Measurements from ENCODE around the gene FCRL6. TPM values are rescaled to one million over a fixed set of nuclear protein-coding genes. Genes with fewer than 3 reads are reported as not detected.
A peak's percentile ranks its signal among the peaks of the same experiment; 100 is the strongest.

FCRL6 gene
- total and polyA plus RNA-seq, 7 experiments from 2014 or later, result 0.15 to 41.4 (median 0.43) TPM

DNA sequence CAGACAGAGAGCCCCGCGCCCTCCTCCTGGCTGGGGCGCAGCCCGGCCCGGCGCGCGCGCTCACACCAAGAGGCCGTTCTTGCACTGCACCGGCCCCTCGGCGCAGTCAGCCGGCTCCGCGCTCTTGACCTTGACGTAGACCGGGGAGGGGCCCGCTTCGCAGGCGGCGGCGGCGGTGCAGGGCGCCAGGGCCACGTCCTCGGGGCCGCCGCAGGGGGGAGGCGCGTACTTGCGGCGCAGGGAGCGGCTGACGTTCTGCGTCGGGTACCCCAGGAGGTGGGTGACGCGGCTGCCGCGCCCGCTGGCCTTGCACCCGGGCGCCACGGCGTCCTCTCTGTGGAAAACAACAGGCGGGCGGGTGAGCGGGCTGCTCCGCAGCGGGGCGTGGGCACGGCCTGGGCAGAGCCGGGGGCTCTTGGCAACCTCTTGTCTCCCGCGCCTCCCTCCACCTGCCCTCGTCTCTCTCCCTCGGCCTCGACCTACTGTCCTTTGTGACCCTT is 52.6 kb downstream of the FCRL6 start:
- Mint-ChIP-seq H3K4me1 (peaks cover 14 to 37% (median 23%) of the 10 kb centered on the region in 7 donors), H3K9me3 (peaks cover 0 to 1% (median 0%) of the 10 kb centered on the region in 11 donors), H3K4me3 (peak overlapping the region; percentile 80 to 96 (median 91)), H3K27ac (peak overlapping the region in 8 of 9 donors; percentile 67 to 94 (median 88)), H3K36me3 (peaks cover 0 to 1% (median 0%) of the 10 kb centered on the region in 5 donors), H3K27me3 (peaks cover 0 to 32% (median 0%) of the 10 kb centered on the region in 5 donors)
- Histone ChIP-seq H3K27me3 (ENCODE audit: control insufficient read depth in 2 of 2, insufficient read depth in 2 of 2, low read length in 2 of 2) (no peaks in the 10 kb centered on the region), H3K27ac (ENCODE audit: low read depth, low read length) (peak overlapping the region; percentile 75), H3K4me1 (ENCODE audit: control insufficient read depth in 2 of 2, insufficient read depth in 2 of 2, low read length in 2 of 2) (peaks cover 0 to 3% of the 10 kb centered on the region in 2 donors), H3K4me3 (ENCODE audit: low read length) (peak overlapping the region; percentile 69), H3K9me3 (ENCODE audit: control insufficient read depth in 2 of 3, low read length in 3 of 3) (no peaks in the 10 kb centered on the region), H3K36me3 (ENCODE audit: control insufficient read depth in 2 of 3, insufficient read depth in 3 of 3, low read length in 3 of 3) (no peaks in the 10 kb centered on the region)
- intact Hi-C loops (cut with micrococcal nuclease), result loop anchor here (1.0 to 5.0 kb wide), 6 partner anchors 37 to 93 kb away; partner anchors contain the start of genes DUSP23 (in 1 of the 2), IGSF9 (in 1 of the 2) and TAGLN2 (in 1 of the 2)
- ATAC-seq, result peak; percentile 91
- POLR2A ChIA-PET, result interaction anchor here (4.5 kb wide), 1 partner anchor 69 kb away, joined by 30 read pairs; the partner anchor contains the start of gene TAGLN2
- CTCF ChIA-PET, result interaction anchor here (0.6 to 1.3 kb wide), 2 partner anchors 36 to 72 kb away, joined by 3 to 5 read pairs; no protein-coding TSS in a partner anchor
- peak; percentile 53 to 72 (median 70) for DNase-seq

DNA sequence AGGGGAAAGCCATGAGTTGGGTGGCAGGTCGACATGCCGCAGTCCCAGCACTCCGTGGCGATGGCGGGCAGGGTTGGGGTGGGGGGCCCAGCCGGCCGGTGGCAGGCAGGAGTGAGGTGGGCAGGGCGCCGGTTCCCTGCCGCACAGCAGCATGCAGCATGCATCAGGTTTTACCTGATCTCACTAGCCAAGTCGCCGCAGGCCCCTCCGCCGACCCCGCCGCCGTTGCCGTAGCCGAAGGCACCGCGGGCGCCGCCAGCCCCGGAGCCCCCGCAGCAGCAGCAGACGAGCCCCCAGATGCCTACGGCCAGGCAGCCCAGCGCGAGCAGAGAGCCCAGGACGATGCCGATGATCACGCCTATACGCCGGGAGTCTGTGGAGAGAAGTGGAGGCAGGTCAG is 53.5 kb downstream of the FCRL6 start:
- DNase-seq, result no peak
- ChIA-PET POLR2A (interaction anchor here (4.5 kb wide), 1 partner anchor 68 kb away, joined by 30 read pairs; the partner anchor contains the start of gene TAGLN2), CTCF (no interaction called here)
- Histone ChIP-seq H3K9me3 (ENCODE audit: control insufficient read depth in 2 of 3, low read length in 3 of 3) (no peaks in the 10 kb centered on the region), H3K27me3 (ENCODE audit: control insufficient read depth in 2 of 2, insufficient read depth in 2 of 2, low read length in 2 of 2) (no peaks in the 10 kb centered on the region), H3K36me3 (ENCODE audit: control insufficient read depth in 2 of 3, insufficient read depth in 3 of 3, low read length in 3 of 3) (no peaks in the 10 kb centered on the region), H3K4me3 (ENCODE audit: low read length) (no peak overlapping the region), H3K27ac (ENCODE audit: low read depth, low read length) (no peak overlapping the region), H3K4me1 (ENCODE audit: control insufficient read depth in 2 of 2, insufficient read depth in 2 of 2, low read length in 2 of 2) (peaks cover 0 to 3% of the 10 kb centered on the region in 2 donors)
- intact Hi-C loops (cut with micrococcal nuclease), result loop anchor here in 1 of 2 donors (2.0 kb wide), 1 partner anchor 57 kb away; no protein-coding TSS in a partner anchor
- Mint-ChIP-seq H3K27me3 (peaks cover 0 to 30% (median 0%) of the 10 kb centered on the region in 5 donors), H3K4me3 (peak overlapping the region in 9 of 10 donors; percentile 48 to 96 (median 91)), H3K9me3 (peaks cover 0 to 1% (median 0%) of the 10 kb centered on the region in 11 donors), H3K4me1 (peaks cover 11 to 37% (median 23%) of the 10 kb centered on the region in 7 donors), H3K36me3 (peaks cover 0 to 1% (median 0%) of the 10 kb centered on the region in 5 donors), H3K27ac (peak overlapping the region in 5 of 9 donors; percentile 39 to 94 (median 85))
- no peak for ATAC-seq

DNA sequence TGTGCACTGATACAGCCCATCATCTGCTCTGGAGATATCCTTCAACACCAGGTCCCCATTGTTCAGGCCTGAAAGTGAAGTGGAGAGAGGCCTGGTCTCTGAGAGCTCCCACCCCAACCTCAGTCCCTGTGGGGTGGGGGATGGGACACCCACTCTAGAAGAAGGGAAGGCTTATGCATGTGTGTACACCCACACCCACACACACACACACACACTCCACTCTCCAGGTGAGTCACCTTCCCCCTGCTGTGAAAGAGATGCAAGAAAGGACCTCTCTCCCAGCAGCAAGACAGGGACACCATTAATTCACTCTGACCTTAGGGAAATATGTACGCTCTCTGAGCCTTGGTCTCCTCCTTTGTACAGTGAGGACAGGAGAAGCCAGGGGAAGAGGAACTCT is 54.4 kb downstream of the FCRL6 start:
- no peak overlapping the region for H3K4me3 ChIP-seq (ENCODE audit: low read length)
- ChIA-PET POLR2A (interaction anchor here (4.5 kb wide), 1 partner anchor 67 kb away, joined by 30 read pairs; the partner anchor contains the start of gene TAGLN2), CTCF (interaction anchor here (0.6 kb wide), 1 partner anchor 34 kb away, joined by 3 read pairs; no protein-coding TSS in a partner anchor)
- H3K9me3 ChIP-seq (ENCODE audit: control insufficient read depth in 2 of 3, low read length in 3 of 3), result no peaks in the 10 kb centered on the region
- Mint-ChIP-seq H3K27me3 (peaks cover 0 to 26% (median 0%) of the 10 kb centered on the region in 5 donors), H3K4me3 (peak overlapping the region in 8 of 10 donors; percentile 22 to 96 (median 60)), H3K27ac (peak overlapping the region in 5 of 9 donors; percentile 39 to 71 (median 61)), H3K4me1 (peaks cover 11 to 34% (median 23%) of the 10 kb centered on the region in 7 donors), H3K36me3 (peaks cover 0 to 2% (median 0%) of the 10 kb centered on the region in 5 donors), H3K9me3 (peaks cover 0 to under 1% (median 0%) of the 10 kb centered on the region in 11 donors)
- no peak overlapping the region for H3K27ac ChIP-seq (ENCODE audit: low read depth, low read length)
- intact Hi-C loops (cut with micrococcal nuclease), result no loop called here
- no peaks in the 10 kb centered on the region for H3K36me3 ChIP-seq (ENCODE audit: control insufficient read depth in 2 of 3, insufficient read depth in 3 of 3, low read length in 3 of 3)
- DNase-seq (no peak), ATAC-seq (no peak)
- H3K27me3 ChIP-seq (ENCODE audit: control insufficient read depth in 2 of 2, insufficient read depth in 2 of 2, low read length in 2 of 2), result no peaks in the 10 kb centered on the region
- H3K4me1 ChIP-seq (ENCODE audit: control insufficient read depth in 2 of 2, insufficient read depth in 2 of 2, low read length in 2 of 2), result peaks cover 0 to 3% of the 10 kb centered on the region in 2 donors

DNA sequence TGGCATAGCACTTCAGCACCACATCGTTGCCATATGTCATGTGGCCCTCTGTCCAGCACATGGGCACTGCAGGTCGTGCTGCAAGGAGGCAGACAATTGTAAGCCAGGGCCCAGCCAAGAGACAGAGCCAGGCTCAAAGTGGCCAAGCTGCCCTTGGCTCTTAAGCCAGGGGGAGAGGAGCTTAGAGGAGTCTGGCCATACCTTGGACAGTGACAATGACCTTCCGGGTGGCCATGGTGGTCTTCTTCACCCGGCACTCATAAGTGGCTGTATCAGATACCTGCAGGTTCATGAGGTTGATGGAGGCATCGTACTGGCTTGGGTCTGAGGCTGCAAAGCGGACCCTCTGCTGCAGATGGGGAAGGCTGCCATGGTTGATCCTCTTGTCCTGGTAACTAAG is 55.7 kb downstream of the FCRL6 start:
- Mint-ChIP-seq H3K9me3 (no peaks in the 10 kb centered on the region), H3K4me3 (no peak overlapping the region), H3K27me3 (peaks cover 0 to 19% (median 0%) of the 10 kb centered on the region in 5 donors), H3K4me1 (peaks cover 10 to 25% (median 21%) of the 10 kb centered on the region in 7 donors), H3K27ac (no peak overlapping the region), H3K36me3 (peaks cover 0 to 3% (median 0%) of the 10 kb centered on the region in 5 donors)
- ChIA-PET POLR2A (interaction anchor here (4.5 kb wide), 1 partner anchor 66 kb away, joined by 30 read pairs; the partner anchor contains the start of gene TAGLN2), CTCF (no interaction called here)
- Histone ChIP-seq H3K27me3 (ENCODE audit: control insufficient read depth in 2 of 2, insufficient read depth in 2 of 2, low read length in 2 of 2) (no peaks in the 10 kb centered on the region), H3K36me3 (ENCODE audit: control insufficient read depth in 2 of 3, insufficient read depth in 3 of 3, low read length in 3 of 3) (no peaks in the 10 kb centered on the region), H3K27ac (ENCODE audit: low read depth, low read length) (no peak overlapping the region), H3K4me1 (ENCODE audit: control insufficient read depth in 2 of 2, insufficient read depth in 2 of 2, low read length in 2 of 2) (peaks cover 0 to 3% of the 10 kb centered on the region in 2 donors), H3K9me3 (ENCODE audit: control insufficient read depth in 2 of 3, low read length in 3 of 3) (no peaks in the 10 kb centered on the region), H3K4me3 (ENCODE audit: low read length) (no peak overlapping the region)
- ATAC-seq, result no peak
- intact Hi-C loops (cut with micrococcal nuclease), result no loop called here
- no peak for DNase-seq

DNA sequence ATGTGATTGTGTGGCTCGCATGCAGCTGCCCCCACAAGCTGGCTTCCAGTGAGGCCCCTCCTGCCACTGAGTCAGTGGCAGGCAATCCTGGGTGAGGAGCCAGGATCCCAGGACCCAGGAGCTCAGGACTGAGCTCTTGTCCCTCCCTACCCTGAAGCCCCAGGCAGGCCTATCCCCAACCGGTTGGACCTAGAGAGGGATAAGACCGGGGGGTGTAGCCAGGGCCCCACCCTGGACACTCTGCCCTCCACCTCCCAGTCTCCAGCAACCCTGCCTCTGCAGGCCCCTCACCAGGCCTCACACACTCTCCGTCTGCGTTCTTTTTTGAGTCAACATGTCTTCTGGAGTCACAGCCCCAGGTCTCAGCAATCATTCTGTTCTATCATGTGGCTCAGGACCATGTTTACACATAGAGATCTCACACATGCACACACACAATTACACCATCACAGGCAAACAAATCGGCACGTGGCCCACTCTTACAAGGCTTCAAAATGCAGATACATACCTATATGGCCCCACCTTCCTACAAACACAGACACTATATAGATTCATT is 57.7 kb downstream of the FCRL6 start:
- no peak overlapping the region for H3K27ac Mint-ChIP-seq
- CTCF ChIA-PET, result no interaction called here
- no peak overlapping the region for H3K4me3 Mint-ChIP-seq

DNA sequence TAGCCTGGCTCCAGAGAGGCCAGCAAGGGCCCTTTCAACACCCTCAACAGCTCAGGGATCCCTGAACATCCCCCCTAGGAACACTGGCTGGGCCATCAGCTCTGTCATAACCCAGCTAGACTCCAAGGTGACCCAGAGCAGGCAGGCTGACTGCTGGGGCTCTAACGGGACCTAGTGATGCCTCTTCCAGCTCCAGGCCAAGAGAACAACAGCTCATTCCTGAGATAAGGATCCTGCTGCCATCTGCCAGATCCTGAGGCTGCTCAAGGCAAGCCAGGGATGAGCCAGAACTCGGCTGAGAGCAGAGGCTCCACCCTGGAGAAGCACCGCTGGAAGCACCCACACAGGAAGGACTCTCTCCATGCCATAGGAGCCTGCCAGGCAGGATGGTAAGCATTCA is 58.3 kb downstream of the FCRL6 start:
- peaks cover 0 to under 1% of the 10 kb centered on the region in 2 donors for H3K4me1 ChIP-seq (ENCODE audit: control insufficient read depth in 2 of 2, insufficient read depth in 2 of 2, low read length in 2 of 2)
- intact Hi-C loops (cut with micrococcal nuclease), result no loop called here
- no peak overlapping the region for H3K27ac ChIP-seq (ENCODE audit: low read depth, low read length)
- ATAC-seq (no peak), DNase-seq (no peak)
- Mint-ChIP-seq H3K9me3 (peaks cover 0 to 2% (median 0%) of the 10 kb centered on the region in 11 donors), H3K4me3 (no peak overlapping the region), H3K27ac (no peak overlapping the region), H3K27me3 (peaks cover 0 to 5% (median 0%) of the 10 kb centered on the region in 5 donors), H3K4me1 (peaks cover under 1 to 10% (median 5%) of the 10 kb centered on the region in 7 donors), H3K36me3 (peaks cover 0 to 3% (median 0%) of the 10 kb centered on the region in 5 donors)
- CTCF ChIA-PET, result no interaction called here
- no peak overlapping the region for H3K4me3 ChIP-seq (ENCODE audit: low read length)
- POLR2A ChIA-PET, result no interaction called here
- H3K36me3 ChIP-seq (ENCODE audit: control insufficient read depth in 2 of 3, insufficient read depth in 3 of 3, low read length in 3 of 3), result no peaks in the 10 kb centered on the region
- no peaks in the 10 kb centered on the region for H3K27me3 ChIP-seq (ENCODE audit: control insufficient read depth in 2 of 2, insufficient read depth in 2 of 2, low read length in 2 of 2)
- no peaks in the 10 kb centered on the region for H3K9me3 ChIP-seq (ENCODE audit: control insufficient read depth in 2 of 3, low read length in 3 of 3)

More for the DNA sequence above, 57.7 kb downstream of the FCRL6 start:
- Mint-ChIP-seq H3K27me3 (peaks cover 0 to 10% (median 0%) of the 10 kb centered on the region in 5 donors), H3K4me1 (peaks cover 4 to 13% (median 9%) of the 10 kb centered on the region in 7 donors), H3K9me3 (peaks cover 0 to 2% (median 0%) of the 10 kb centered on the region in 11 donors), H3K36me3 (peaks cover 0 to 3% (median 0%) of the 10 kb centered on the region in 5 donors)
- Histone ChIP-seq H3K4me3 (ENCODE audit: low read length) (no peak overlapping the region), H3K27ac (ENCODE audit: low read depth, low read length) (no peak overlapping the region), H3K9me3 (ENCODE audit: control insufficient read depth in 2 of 3, low read length in 3 of 3) (no peaks in the 10 kb centered on the region), H3K36me3 (ENCODE audit: control insufficient read depth in 2 of 3, insufficient read depth in 3 of 3, low read length in 3 of 3) (no peaks in the 10 kb centered on the region), H3K4me1 (ENCODE audit: control insufficient read depth in 2 of 2, insufficient read depth in 2 of 2, low read length in 2 of 2) (peaks cover 0 to 3% of the 10 kb centered on the region in 2 donors), H3K27me3 (ENCODE audit: control insufficient read depth in 2 of 2, insufficient read depth in 2 of 2, low read length in 2 of 2) (no peaks in the 10 kb centered on the region)
- intact Hi-C loops (cut with micrococcal nuclease), result no loop called here
- ATAC-seq (no peak), DNase-seq (no peak)
- POLR2A ChIA-PET, result no interaction called here

All from naive thymus-derived CD4-positive, alpha-beta T cell (primary cell).